BJ (cell line): ENCODE data around the gene ECE1. TPM values are rescaled to one million over a fixed set of nuclear protein-coding genes. Genes with fewer than 3 reads are reported as not detected.
"Not testable (repeated sequence)": the region's sequence is repeated elsewhere in the genome, so short reads cannot be mapped to it uniquely, and the experiment has no call there.

Source experiments
- CTCF ChIA-PET: fragments of 350-600 bp; formaldehyde crosslinking; extraction: SDS; loops from one replicate; lab custom pipeline; 2021; ENCODE audit warnings: antibody characterized with exemption, inconsistent platforms; lab: Yijun Ruan, JAX
- POLR2A ChIA-PET: fragments of 300-600 bp; sonication (Branson Sonifier 250); formaldehyde crosslinking; extraction: SDS; loops from one replicate; lab custom pipeline; 2021; ENCODE audit warnings: antibody characterized with exemption; lab: Charles Lee
- DNase-seq: peaks from one replicate; pipeline ENCODE4 v3.0.0-alpha.2; 2011; ENCODE audit warnings: low read depth
- H3K27me3 ChIP-seq: 2 replicates; pipeline ENCODE4 v1.6.0; 2011; ENCODE audit warnings: low read length; ENCODE audit not compliant: control insufficient read depth, insufficient read depth
- H3K36me3 ChIP-seq: 2 replicates; pipeline ENCODE4 v1.5.1; 2011; ENCODE audit warnings: low read length; ENCODE audit not compliant: control insufficient read depth, insufficient read depth
- H3K4me3 ChIP-seq: 2 replicates; pipeline ENCODE4 v1.5.1; 2011; ENCODE audit warnings: low read depth, mild to moderate bottlenecking, control low read depth, low read length
- CTCF ChIP-seq: IDR thresholded peaks from 2 replicates; pipeline ENCODE4 v1.5.1; 2011; ENCODE audit warnings: low read depth, mild to moderate bottlenecking, control low read depth, inconsistent platforms, low read length, moderate library complexity; ENCODE audit not compliant: insufficient read depth
- polyA plus RNA-seq: library from polyadenylated mRNA; depleted of rRNA; stranded (reverse); fragments of >200 nt; gene quantifications from 2 replicates; pipeline ENCODE4 v1.2.3, GENCODE V29; 2011; rRNA removed

ECE1 gene
- polyA plus RNA-seq, 1 experiment = 150 TPM

- H3K36me3 ChIP-seq = no peaks in the 10 kb centered on the region
- no peak for DNase-seq
- POLR2A ChIA-PET = no interaction called here
- CTCF ChIA-PET = interaction anchor here (0.9 to 1.1 kb wide), 3 partner anchors 20 to 237 kb away, joined by 3 to 4 read pairs (median 3); no protein-coding TSS in a partner anchor
- peak overlapping the region; percentile 88 for H3K4me3 ChIP-seq
- no peak for TF ChIP-seq CTCF
- no peaks in the 10 kb centered on the region for H3K27me3 ChIP-seq
These were observed 115.5 kb downstream of the ECE1 start for GRCh38 chr1:21174654-21175323.

GRCh38 chr1:21174230-21174629, 116.0 kb downstream of the ECE1 start:
- POLR2A ChIA-PET = no interaction called here
- H3K36me3 ChIP-seq = no peaks in the 10 kb centered on the region
- H3K27me3 ChIP-seq = no peaks in the 10 kb centered on the region
- DNase-seq = no peak
- no peak for TF ChIP-seq CTCF
- peak overlapping the region; percentile 88 for H3K4me3 ChIP-seq
- CTCF ChIA-PET = interaction anchor here (0.7 to 1.1 kb wide), 4 partner anchors 20 to 236 kb away, joined by 3 to 4 read pairs (median 3); no protein-coding TSS in a partner anchor

GRCh38 chr1:21173096-21173495, 117.2 kb downstream of the ECE1 start:
- H3K27me3 ChIP-seq, H3K4me3 ChIP-seq, H3K36me3 ChIP-seq, DNase-seq, CTCF ChIA-PET, POLR2A ChIA-PET: not testable (repeated sequence)

GRCh38 chr1:21170837-21171236, 119.4 kb downstream of the ECE1 start:
- not testable (repeated sequence) for DNase-seq, H3K27me3 ChIP-seq, H3K36me3 ChIP-seq, H3K4me3 ChIP-seq
- POLR2A ChIA-PET = interaction anchor here (0.6 to 0.7 kb wide), 3 partner anchors 12 to 463 kb away, joined by 3 to 4 read pairs (median 4); no protein-coding TSS in a partner anchor
- CTCF ChIA-PET = interaction anchor here (0.7 kb wide), 1 partner anchor 22 kb away, joined by 3 read pairs; no protein-coding TSS in a partner anchor

GRCh38 chr1:21168444-21168843, 121.8 kb downstream of the ECE1 start:
- ChIA-PET CTCF (interaction anchor here (2.1 kb wide), 1 partner anchor 15 kb away, joined by 5 read pairs; no protein-coding TSS in a partner anchor), POLR2A (no interaction called here)
- no peaks in the 10 kb centered on the region for H3K27me3 ChIP-seq
- no peaks in the 10 kb centered on the region; the same call in 1 of the 2 replicates for H3K36me3 ChIP-seq
- no peak for DNase-seq
- no peak overlapping the region for H3K4me3 ChIP-seq
- TF ChIP-seq CTCF = no peak

Other genes with a start within 250 kb of the ECE1 start
- gene EIF4G3, start 113.6 kb downstream of the ECE1 start, polyA plus RNA-seq = 62.0 and 62.2 TPM in 2 replicates
- 17.1 and 17.8 TPM in 2 replicates for gene NBPF3, start 149.7 kb upstream of the ECE1 start, polyA plus RNA-seq
- 0.28 and 0.45 TPM in 2 replicates for gene ALPL, start 219.0 kb upstream of the ECE1 start, polyA plus RNA-seq